Coronary artery (tissue), 2 donors: ENCODE results near the gene RGS14.
A peak's percentile ranks its signal among the peaks of the same experiment; 100 is the strongest.

ENCODE experiments used
- DNase-seq: peaks from one replicate; pipeline ENCODE4 v3.0.0-alpha.2; 2017; ENCODE audit warnings: low spot score
- H3K27ac ChIP-seq, 2 donors: fragments of 200-600 bp; sonication (generic); one replicate each; pipeline ENCODE4 v1.5.1; 2016 to 2019
- H3K4me3 ChIP-seq: fragments of 200-600 bp; sonication (generic); 2 replicates; pipeline ENCODE4 v1.5.1; 2016; ENCODE audit warnings: mild to moderate bottlenecking, moderate library complexity
- TF ChIP-seq, protein P1 (sequence below): fragments of 200-600 bp; sonication (generic); IDR thresholded peaks from one replicate; pipeline ENCODE4 v1.5.1; 2019; ENCODE audit warnings: antibody characterized with exemption

The RGS14 gene

DNA sequence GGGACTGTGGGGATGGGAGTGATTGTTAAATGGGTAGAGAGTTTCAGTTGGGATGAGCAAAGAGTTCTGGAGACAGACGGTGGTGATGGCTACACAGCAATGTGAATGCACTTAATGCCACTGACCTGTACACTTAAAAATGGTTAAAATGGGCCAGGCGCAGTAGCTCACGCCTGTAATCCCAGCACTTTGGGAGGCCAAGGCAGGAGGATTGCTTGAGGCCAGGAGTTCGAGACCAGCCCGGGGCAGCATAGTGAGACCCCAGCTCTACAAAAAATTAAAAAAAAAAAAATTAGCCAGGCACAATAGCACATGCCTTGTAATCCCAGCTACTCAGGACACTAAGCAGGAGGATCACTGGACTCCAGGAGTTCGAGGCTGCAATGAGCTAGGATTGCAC lies 13.9 kb upstream of the RGS14 start:
- no peak for DNase-seq
- no peak overlapping the region for H3K27ac ChIP-seq
- no peak overlapping the region for H3K4me3 ChIP-seq
- TF ChIP-seq, protein P1, sequence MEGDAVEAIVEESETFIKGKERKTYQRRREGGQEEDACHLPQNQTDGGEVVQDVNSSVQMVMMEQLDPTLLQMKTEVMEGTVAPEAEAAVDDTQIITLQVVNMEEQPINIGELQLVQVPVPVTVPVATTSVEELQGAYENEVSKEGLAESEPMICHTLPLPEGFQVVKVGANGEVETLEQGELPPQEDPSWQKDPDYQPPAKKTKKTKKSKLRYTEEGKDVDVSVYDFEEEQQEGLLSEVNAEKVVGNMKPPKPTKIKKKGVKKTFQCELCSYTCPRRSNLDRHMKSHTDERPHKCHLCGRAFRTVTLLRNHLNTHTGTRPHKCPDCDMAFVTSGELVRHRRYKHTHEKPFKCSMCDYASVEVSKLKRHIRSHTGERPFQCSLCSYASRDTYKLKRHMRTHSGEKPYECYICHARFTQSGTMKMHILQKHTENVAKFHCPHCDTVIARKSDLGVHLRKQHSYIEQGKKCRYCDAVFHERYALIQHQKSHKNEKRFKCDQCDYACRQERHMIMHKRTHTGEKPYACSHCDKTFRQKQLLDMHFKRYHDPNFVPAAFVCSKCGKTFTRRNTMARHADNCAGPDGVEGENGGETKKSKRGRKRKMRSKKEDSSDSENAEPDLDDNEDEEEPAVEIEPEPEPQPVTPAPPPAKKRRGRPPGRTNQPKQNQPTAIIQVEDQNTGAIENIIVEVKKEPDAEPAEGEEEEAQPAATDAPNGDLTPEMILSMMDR, result no peak

DNA sequence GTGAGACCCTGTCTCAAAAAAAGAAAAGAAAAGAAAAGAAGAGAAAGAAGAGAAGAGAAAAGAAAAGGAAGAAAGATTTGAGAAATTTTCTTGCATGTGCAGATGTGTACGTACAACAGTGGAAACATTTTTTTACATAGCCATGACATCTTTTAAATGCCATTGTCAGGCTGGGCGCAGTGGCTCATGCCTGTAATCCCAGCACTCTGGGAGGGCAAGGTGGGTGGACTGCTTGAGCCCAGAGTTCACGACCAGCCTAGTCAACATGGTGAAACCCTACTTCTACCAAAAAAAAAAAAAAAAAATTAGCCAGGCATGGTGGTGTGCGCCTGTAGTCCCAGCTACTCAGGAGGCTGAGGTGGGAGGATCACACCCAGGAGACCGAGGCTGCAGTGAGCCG lies 12.8 kb upstream of the RGS14 start:
- DNase-seq, result no peak
- TF ChIP-seq, protein P1, result no peak
- Histone ChIP-seq H3K4me3 (no peak overlapping the region), H3K27ac (no peak overlapping the region)

DNA sequence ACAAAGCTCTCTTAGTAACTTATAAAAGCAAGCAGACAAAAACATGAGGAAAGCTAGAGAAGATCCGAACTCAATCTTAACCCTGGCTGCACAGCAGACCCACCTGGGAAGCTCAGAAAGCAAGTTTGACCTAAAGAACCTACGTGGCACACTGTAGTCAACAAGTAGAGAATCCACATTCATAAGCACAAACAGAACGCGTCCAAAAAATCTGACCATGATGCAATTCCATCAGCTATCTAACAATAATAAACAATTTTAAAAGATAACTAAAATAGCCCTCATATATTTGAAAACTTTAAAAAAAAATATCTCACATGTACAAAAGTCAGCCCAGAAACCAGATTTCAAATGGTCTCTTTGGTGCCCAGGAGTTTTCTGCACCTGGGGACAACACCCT lies 10.9 kb upstream of the RGS14 start:
- no peak for DNase-seq

DNA sequence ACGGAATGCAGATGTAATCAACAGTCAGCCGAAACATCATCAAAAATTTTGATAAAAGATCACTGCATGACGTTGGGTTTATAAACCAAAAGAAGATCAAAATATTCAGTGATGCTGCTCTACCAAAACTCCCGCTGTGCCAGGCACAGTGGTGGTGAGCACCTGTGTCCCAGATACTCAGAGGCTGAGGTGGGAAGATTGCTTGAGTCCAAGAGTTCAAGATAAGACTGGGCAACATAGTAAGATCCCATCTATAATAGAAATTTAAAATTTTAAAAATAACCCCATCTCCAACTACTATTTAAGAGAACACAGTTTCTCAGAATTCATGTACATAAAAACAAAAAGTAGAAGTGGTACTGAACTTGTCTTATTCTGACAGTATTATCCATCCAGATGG lies 10.0 kb upstream of the RGS14 start:
- H3K4me3 ChIP-seq, result no peak overlapping the region
- TF ChIP-seq, protein P1, result no peak
- no peak overlapping the region for H3K27ac ChIP-seq
- DNase-seq, result no peak

More for the DNA sequence above, 10.9 kb upstream of the RGS14 start:
- Histone ChIP-seq H3K27ac (no peak overlapping the region), H3K4me3 (no peak overlapping the region)
- TF ChIP-seq, protein P1, result no peak

DNA sequence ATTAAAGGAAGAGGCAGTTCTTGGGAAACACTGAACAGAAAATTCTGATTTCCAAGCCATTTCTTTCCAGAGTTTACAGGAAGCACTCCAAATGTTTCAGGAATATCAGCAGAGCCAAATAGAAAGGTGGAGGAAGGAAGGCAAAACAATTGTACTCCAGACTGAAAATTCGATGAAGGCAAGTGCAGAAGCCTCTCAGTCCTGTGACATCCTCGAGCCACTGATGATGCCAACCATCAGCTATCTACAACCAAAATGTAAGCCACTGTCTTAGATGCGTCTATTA lies 8.4 kb upstream of the RGS14 start:
- Histone ChIP-seq H3K4me3 (no peak overlapping the region), H3K27ac (no peak overlapping the region)
- DNase-seq, result no peak
- TF ChIP-seq, protein P1, result no peak

DNA sequence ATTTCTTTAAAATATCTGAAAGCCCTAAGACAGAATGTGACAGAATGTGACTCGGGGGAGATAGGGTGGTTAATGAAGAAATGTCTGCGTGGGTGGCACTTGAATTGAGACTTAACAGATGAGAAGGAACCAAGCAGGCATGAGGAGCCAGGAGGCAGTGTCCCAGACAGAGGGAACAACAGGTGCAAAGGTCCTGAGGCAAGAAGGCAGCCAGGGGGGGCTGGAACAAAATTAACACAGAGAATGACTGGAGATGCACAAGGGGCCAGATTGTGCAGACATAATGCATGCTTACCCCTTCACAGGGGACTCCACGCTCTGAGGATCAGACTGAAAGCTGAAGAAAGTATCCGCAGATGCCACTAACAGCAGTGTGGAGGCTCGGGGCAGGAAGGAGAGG lies 8.0 kb upstream of the RGS14 start:
- no peak for DNase-seq
- peak overlapping the region; percentile 84 for H3K4me3 ChIP-seq
- H3K27ac ChIP-seq, result no peak overlapping the region
- TF ChIP-seq, protein P1, result no peak

DNA sequence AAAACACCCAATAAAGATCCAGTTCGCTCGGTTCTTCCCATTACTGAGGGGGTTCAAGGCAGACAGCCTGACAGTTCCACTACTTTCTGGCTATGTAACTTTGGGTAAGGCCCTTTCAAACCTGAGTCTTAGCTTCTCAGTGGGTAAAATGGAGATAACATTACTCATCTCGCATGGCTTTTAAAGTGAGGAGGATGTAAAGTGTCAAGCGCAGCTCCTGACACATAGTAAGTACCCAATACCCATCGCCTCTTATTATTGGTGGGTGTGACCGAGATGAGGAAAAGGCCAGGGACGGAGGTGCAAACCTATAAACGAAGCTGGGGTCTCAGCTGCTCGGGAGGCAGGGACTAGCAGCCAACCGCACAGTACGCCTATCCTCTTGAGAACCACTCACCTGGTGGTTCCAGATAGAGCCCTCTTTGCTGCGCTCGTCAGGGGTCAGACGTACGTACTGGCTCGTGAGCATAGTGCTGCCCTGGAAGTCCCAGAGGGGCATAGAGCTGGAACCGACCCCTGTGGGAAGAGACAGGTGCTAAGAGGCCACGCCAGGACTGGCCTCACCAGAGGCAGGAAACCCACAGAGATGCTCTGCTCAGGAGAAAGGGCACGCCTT lies 6.8 kb upstream of the RGS14 start:
- peak overlapping the region; percentile 57 to 88 for H3K27ac ChIP-seq
- peak overlapping the region; percentile 84 for H3K4me3 ChIP-seq
- TF ChIP-seq, protein P1, result no peak
- DNase-seq, result no peak
